ENCODE data around the gene ATP5F1A. TPM values are rescaled to one million over a fixed set of nuclear protein-coding genes. Genes with fewer than 3 reads are reported as not detected.
A peak's percentile ranks its signal among the peaks of the same experiment; 100 is the strongest.

The ATP5F1A gene
- total RNA-seq, 2 experiments from 2014 or later = 205 to 206 TPM

DNA sequence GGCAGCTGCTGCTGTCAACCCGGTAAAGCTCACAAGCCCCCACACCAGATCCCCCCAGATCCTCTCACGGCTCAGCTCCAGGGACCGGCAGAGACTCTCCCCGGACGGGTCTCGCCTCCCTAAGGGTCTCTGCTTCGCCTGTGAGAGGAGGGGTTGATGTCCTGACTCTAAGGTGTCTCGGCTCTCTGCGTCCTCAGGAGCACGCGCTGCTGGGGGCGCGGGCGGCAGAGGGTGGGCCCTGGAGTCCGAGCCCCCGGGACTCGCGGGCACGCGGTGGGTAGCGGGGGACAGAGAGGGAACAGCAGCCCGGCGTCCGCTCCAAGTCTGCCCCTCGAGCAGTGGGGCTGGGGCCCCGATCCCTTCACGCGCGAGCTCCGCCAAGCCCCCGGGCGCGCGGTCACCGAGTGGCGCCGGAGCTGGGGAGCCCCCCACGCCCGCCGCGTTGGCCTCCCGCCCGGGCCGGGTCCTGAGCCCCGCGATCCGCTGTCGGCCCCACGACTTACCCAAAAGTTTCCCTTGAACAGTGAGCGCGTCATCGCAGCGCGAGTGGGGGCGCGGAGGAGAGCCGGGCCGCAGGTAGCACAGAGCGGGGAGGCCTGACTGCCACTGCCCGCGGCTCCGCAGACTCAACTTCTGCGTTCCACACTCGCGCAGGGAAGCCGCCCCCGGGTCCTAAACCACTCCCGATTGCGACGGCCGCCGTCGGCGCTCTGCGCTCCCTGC, 26.3 kb downstream of the ATP5F1A start, which contains the start of gene PSTPIP2:
Gene PSTPIP2, minus strand, starts transcription at position 608 of the 723 bp plus-strand sequence. Its CDS starts 72 bp downstream, at position 536.
- Mint-ChIP-seq H3K4me1 (ENCODE audit: low read depth) (peaks cover 44% of the 10 kb centered on the region), H3K9me3 (no peaks in the 10 kb centered on the region), H3K27me3 (no peaks in the 10 kb centered on the region), H3K27ac (peak within 1 kb of the TSS; percentile 34), H3K36me3 (ENCODE audit: low read depth) (no peaks in the 10 kb centered on the region), H3K4me3 (peak within 1 kb of the TSS; percentile 90)
- H3K4me3 ChIP-seq (ENCODE audit: low read length) = peak within 1 kb of the TSS; percentile 80
- TF ChIP-seq, protein P1, sequence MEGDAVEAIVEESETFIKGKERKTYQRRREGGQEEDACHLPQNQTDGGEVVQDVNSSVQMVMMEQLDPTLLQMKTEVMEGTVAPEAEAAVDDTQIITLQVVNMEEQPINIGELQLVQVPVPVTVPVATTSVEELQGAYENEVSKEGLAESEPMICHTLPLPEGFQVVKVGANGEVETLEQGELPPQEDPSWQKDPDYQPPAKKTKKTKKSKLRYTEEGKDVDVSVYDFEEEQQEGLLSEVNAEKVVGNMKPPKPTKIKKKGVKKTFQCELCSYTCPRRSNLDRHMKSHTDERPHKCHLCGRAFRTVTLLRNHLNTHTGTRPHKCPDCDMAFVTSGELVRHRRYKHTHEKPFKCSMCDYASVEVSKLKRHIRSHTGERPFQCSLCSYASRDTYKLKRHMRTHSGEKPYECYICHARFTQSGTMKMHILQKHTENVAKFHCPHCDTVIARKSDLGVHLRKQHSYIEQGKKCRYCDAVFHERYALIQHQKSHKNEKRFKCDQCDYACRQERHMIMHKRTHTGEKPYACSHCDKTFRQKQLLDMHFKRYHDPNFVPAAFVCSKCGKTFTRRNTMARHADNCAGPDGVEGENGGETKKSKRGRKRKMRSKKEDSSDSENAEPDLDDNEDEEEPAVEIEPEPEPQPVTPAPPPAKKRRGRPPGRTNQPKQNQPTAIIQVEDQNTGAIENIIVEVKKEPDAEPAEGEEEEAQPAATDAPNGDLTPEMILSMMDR (IDR thresholded peaks at IDR 0.05) = no peak
- H3K36me3 ChIP-seq (ENCODE audit: insufficient read depth, low read length) = no peaks in the 10 kb centered on the region
- DNase-seq = peak; percentile 46 to 81 (median 64)
- no peak within 1 kb of the TSS for H3K27ac ChIP-seq (ENCODE audit: low read depth in 1 of 2, low read length in 2 of 2)
- no peaks in the 10 kb centered on the region for H3K27me3 ChIP-seq (ENCODE audit: control insufficient read depth in 1 of 2, insufficient read depth in 2 of 2, low read length in 2 of 2)
- H3K9me3 ChIP-seq (ENCODE audit: control insufficient read depth in 1 of 2, insufficient read depth in 1 of 2, low read length in 2 of 2) = no peaks in the 10 kb centered on the region
- intact Hi-C loops (cut with DNase I, micrococcal nuclease) = loop anchor here (2.0 to 5.0 kb wide), 7 partner anchors 45 to 450 kb away; partner anchors contain the start of gene EPG5 (in 1 of the 2)
- peak; percentile 82 for ATAC-seq (ENCODE audit: poor library complexity)
- peaks cover 42% of the 10 kb centered on the region for H3K4me1 ChIP-seq (ENCODE audit: insufficient read depth, low read length)
- ChIA-PET CTCF (no interaction called here), POLR2A (interaction anchor here (0.9 to 2.9 kb wide), 10 partner anchors 10 to 406 kb away, joined by 3 to 15 read pairs (median 4); no protein-coding TSS in a partner anchor)

- no peak overlapping the region for H3K27ac ChIP-seq (ENCODE audit: low read depth in 1 of 2, low read length in 2 of 2)
- no peaks in the 10 kb centered on the region for H3K9me3 ChIP-seq (ENCODE audit: control insufficient read depth in 1 of 2, insufficient read depth in 1 of 2, low read length in 2 of 2)
- DNase-seq (peak in 6 of 14 experiments; percentile 3 to 43 (median 31)), ATAC-seq (ENCODE audit: poor library complexity) (no peak)
- TF ChIP-seq, protein P1 (IDR thresholded peaks at IDR 0.05) = no peak
- Mint-ChIP-seq H3K9me3 (no peaks in the 10 kb centered on the region), H3K27ac (peak overlapping the region; percentile 34), H3K4me3 (peak overlapping the region; percentile 80), H3K4me1 (ENCODE audit: low read depth) (peaks cover 44% of the 10 kb centered on the region), H3K27me3 (no peaks in the 10 kb centered on the region), H3K36me3 (ENCODE audit: low read depth) (no peaks in the 10 kb centered on the region)
- H3K27me3 ChIP-seq (ENCODE audit: control insufficient read depth in 1 of 2, insufficient read depth in 2 of 2, low read length in 2 of 2) = no peaks in the 10 kb centered on the region
- H3K4me1 ChIP-seq (ENCODE audit: insufficient read depth, low read length) = peaks cover 42% of the 10 kb centered on the region
- ChIA-PET CTCF (no interaction called here), POLR2A (interaction anchor here (0.9 to 2.9 kb wide), 8 partner anchors 9 to 405 kb away, joined by 3 to 15 read pairs (median 3); no protein-coding TSS in a partner anchor)
- intact Hi-C loops (cut with DNase I, micrococcal nuclease) = loop anchor here (5.0 kb wide), 2 partner anchors 149 to 449 kb away; no protein-coding TSS in a partner anchor
- H3K36me3 ChIP-seq (ENCODE audit: insufficient read depth, low read length) = no peaks in the 10 kb centered on the region
- H3K4me3 ChIP-seq (ENCODE audit: low read length) = peak overlapping the region; percentile 80
Observed at GRCh38 chr18:46070815-46071652, 27.1 kb downstream of the ATP5F1A start.

DNA sequence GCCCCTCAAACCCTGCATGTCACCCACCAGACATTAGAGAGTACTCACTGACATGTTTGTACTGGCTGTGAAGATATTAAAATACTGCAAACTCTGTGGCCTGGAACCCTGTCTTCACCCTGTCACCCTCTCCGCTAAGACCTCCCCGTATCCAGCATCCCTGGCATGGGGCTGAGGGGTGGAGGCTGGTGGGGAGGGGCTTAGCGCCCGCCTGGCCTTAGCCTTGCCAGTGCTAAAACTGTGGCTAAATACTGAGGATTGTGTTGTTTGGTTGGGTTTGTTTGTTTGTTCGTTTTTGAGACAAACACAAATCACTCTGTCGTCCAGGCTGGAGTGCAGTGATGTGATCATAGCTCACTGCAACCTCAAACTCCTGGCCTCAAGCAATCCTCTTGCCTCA, 27.9 kb downstream of the ATP5F1A start:
- no peaks in the 10 kb centered on the region for H3K9me3 Mint-ChIP-seq
- peaks cover 44% of the 10 kb centered on the region for H3K4me1 Mint-ChIP-seq (ENCODE audit: low read depth)
- intact Hi-C loops (cut with DNase I, micrococcal nuclease) = loop anchor here (5.0 kb wide), 2 partner anchors 148 to 448 kb away; no protein-coding TSS in a partner anchor
- no peak for ATAC-seq (ENCODE audit: poor library complexity)
- no peaks in the 10 kb centered on the region for H3K27me3 Mint-ChIP-seq
- Histone ChIP-seq H3K9me3 (ENCODE audit: control insufficient read depth in 1 of 2, insufficient read depth in 1 of 2, low read length in 2 of 2) (no peaks in the 10 kb centered on the region), H3K36me3 (ENCODE audit: insufficient read depth, low read length) (no peaks in the 10 kb centered on the region), H3K27ac (ENCODE audit: low read depth in 1 of 2, low read length in 2 of 2) (no peak overlapping the region), H3K4me1 (ENCODE audit: insufficient read depth, low read length) (peaks cover 42% of the 10 kb centered on the region), H3K4me3 (ENCODE audit: low read length) (no peak overlapping the region), H3K27me3 (ENCODE audit: control insufficient read depth in 1 of 2, insufficient read depth in 2 of 2, low read length in 2 of 2) (no peaks in the 10 kb centered on the region)
- H3K4me3 Mint-ChIP-seq = peak overlapping the region; percentile 80
- CTCF ChIA-PET = no interaction called here
- POLR2A ChIA-PET = interaction anchor here (1.6 kb wide), 1 partner anchor 383 kb away, joined by 4 read pairs; no protein-coding TSS in a partner anchor
- no peak for DNase-seq
- no peaks in the 10 kb centered on the region for H3K36me3 Mint-ChIP-seq (ENCODE audit: low read depth)
- peak overlapping the region; percentile 34 for H3K27ac Mint-ChIP-seq
- TF ChIP-seq, protein P1 (IDR thresholded peaks at IDR 0.05) = no peak
